Astrocyte (in vitro differentiated cells and primary cell): Measurements from ENCODE around the gene KCNQ5.

ENCODE experiments used
- CTCF ChIP-seq: IDR thresholded peaks from 2 replicates; pipeline ENCODE4 v1.5.1; 2011; ENCODE audit warnings: low read depth, mild to moderate bottlenecking, inconsistent platforms, low read length, moderate library complexity; ENCODE audit not compliant: insufficient read depth
- EZH2 ChIP-seq: IDR thresholded peaks from 2 replicates; pipeline ENCODE4 v1.6.1; 2012; ENCODE audit warnings: mild to moderate bottlenecking, low read length, inconsistent platforms; ENCODE audit not compliant: insufficient read depth

GRCh38 chr6:72968704-72969103, 346.8 kb downstream of the KCNQ5 start:
- TF ChIP-seq EZH2 (no peak), CTCF (no peak)
